Choroid plexus epithelial cell (primary cell): ENCODE results near the gene TTC39A.

Experiments used
- DNase-seq: peaks from one replicate; pipeline ENCODE4 v3.0.0-alpha.2; 2010; ENCODE audit warnings: low read depth
- H3K4me3 ChIP-seq: 2 replicates; pipeline ENCODE4 v1.5.1; 2011; ENCODE audit warnings: low read depth, mild to moderate bottlenecking, control low read depth, low read length, moderate library complexity
- CTCF ChIP-seq: conservative IDR thresholded peaks from 2 replicates; pipeline ENCODE4 v1.5.1; 2011; ENCODE audit warnings: low read depth, mild to moderate bottlenecking, control low read depth, inconsistent platforms, low read length, moderate library complexity

The TTC39A gene

GRCh38 chr1:51240084-51240483 lies 90.3 kb downstream of the TTC39A start:
- DNase-seq, result no peak
- no peak overlapping the region for H3K4me3 ChIP-seq
- no peak for TF ChIP-seq CTCF

- TF ChIP-seq CTCF, result no peak
- peak overlapping the region; percentile 95 for H3K4me3 ChIP-seq
- DNase-seq, result peak; percentile 36
Measured at GRCh38 chr1:51238034-51238403, 92.3 kb downstream of the TTC39A start.

- DNase-seq, result peak; percentile 60
- no peak for TF ChIP-seq CTCF
- peak overlapping the region; percentile 95 for H3K4me3 ChIP-seq
Measured at GRCh38 chr1:51237351-51238033, 92.9 kb downstream of the TTC39A start.
